Erythroblast (primary cell): ENCODE results near the gene CHD5.

ENCODE experiments used
- GATA1 ChIP-seq: IDR thresholded peaks from 2 replicates; pipeline ENCODE4 v1.6.1; 2011; ENCODE audit warnings: low read depth, mild to moderate bottlenecking, control low read depth, low read length, moderate library complexity
- POLR2A ChIP-seq: IDR thresholded peaks from 2 replicates; pipeline ENCODE4 v1.6.1; 2011; ENCODE audit warnings: mild to moderate bottlenecking, low read length

- TF ChIP-seq POLR2A (no peak), GATA1 (no peak)
Observed at GRCh38 chr1:6057170-6057845, 122.8 kb downstream of the CHD5 start.
